Fibroblast of pulmonary artery (primary cell): Measurements from ENCODE around the gene ALOXE3.
A peak's percentile ranks its signal among the peaks of the same experiment; 100 is the strongest.

Source experiments
- DNase-seq: peaks from one replicate; pipeline ENCODE4 v3.0.0-alpha.2; 2010; ENCODE audit warnings: low read depth
- H3K4me3 ChIP-seq: replicated peaks from 2 replicates; pipeline ENCODE4 v1.5.1; 2011; ENCODE audit warnings: low read depth, mild to moderate bottlenecking, control low read depth, low read length, moderate library complexity
- CTCF ChIP-seq: IDR thresholded peaks from 2 replicates; pipeline ENCODE4 v1.5.1; 2011; ENCODE audit warnings: mild to moderate bottlenecking, control low read depth, low read length, inconsistent platforms; ENCODE audit errors: missing control alignments

Gene ALOXE3

GRCh38 chr17:8060274-8060673 lies 58.0 kb downstream of the ALOXE3 start:
- TF ChIP-seq CTCF = peak; percentile 56
- peak; percentile 81 for DNase-seq
- no peak overlapping the region for H3K4me3 ChIP-seq

GRCh38 chr17:8059131-8059530 lies 59.2 kb downstream of the ALOXE3 start:
- H3K4me3 ChIP-seq = no peak overlapping the region
- TF ChIP-seq CTCF = no peak

GRCh38 chr17:8057691-8058114 lies 60.6 kb downstream of the ALOXE3 start:
- TF ChIP-seq CTCF = peak; percentile 70
- no peak overlapping the region for H3K4me3 ChIP-seq
- DNase-seq = peak; percentile 89

More at GRCh38 chr17:8059131-8059530, 59.2 kb downstream of the ALOXE3 start:
- no peak for DNase-seq

- TF ChIP-seq CTCF = no peak
- no peak for DNase-seq
- H3K4me3 ChIP-seq = no peak overlapping the region
These were observed 61.2 kb downstream of the ALOXE3 start for GRCh38 chr17:8056976-8057625.

GRCh38 chr17:8056232-8056975 lies 61.9 kb downstream of the ALOXE3 start:
- no peak overlapping the region for H3K4me3 ChIP-seq
- TF ChIP-seq CTCF = no peak

GRCh38 chr17:8055851-8056231 lies 62.5 kb downstream of the ALOXE3 start:
- no peak for TF ChIP-seq CTCF
- no peak overlapping the region for H3K4me3 ChIP-seq

More at GRCh38 chr17:8056232-8056975, 61.9 kb downstream of the ALOXE3 start:
- DNase-seq = peak; percentile 91

GRCh38 chr17:8053600-8053999 lies 64.7 kb downstream of the ALOXE3 start:
- no peak overlapping the region for H3K4me3 ChIP-seq
- TF ChIP-seq CTCF = no peak
- DNase-seq = no peak

More at GRCh38 chr17:8055851-8056231, 62.5 kb downstream of the ALOXE3 start:
- no peak for DNase-seq
